Esophagus squamous epithelium (tissue), 5 donors: ENCODE results near the gene ULBP3. TPM values are rescaled to one million over a fixed set of nuclear protein-coding genes. Genes with fewer than 3 reads are reported as not detected.

ENCODE experiments used
- DNase-seq: peaks from one replicate; lab custom pipeline; 2025; lab: John Stamatoyannopoulos, UW
- H3K27ac ChIP-seq, 4 donors: fragments of 200-600 bp; sonication (generic); one replicate each; pipeline ENCODE4 v1.5.1; 2016 to 2019; ENCODE audit warnings: mild to moderate bottlenecking in 1 of 4
- H3K27me3 ChIP-seq, 4 donors: fragments of 200-600 bp; sonication (generic); 1 replicate in 3 of 4; 2 replicates in 1 of 4; pipeline versions ENCODE4 v1.5.1 to v1.6.0; 2017 to 2021; ENCODE audit warnings: antibody characterized with exemption in 1 of 4
- H3K36me3 ChIP-seq, 3 donors: fragments of 200-600 bp; sonication (generic); one replicate each; pipeline ENCODE4 v1.5.1; 2016 to 2019
- H3K4me1 ChIP-seq, 3 donors: fragments of 200-600 bp; sonication (generic); one replicate each; pipeline ENCODE4 v1.5.1; 2017 to 2019
- H3K4me3 ChIP-seq, 4 donors: fragments of 200-600 bp; sonication (generic); 1 replicate in 3 of 4; 2 replicates in 1 of 4; pipeline ENCODE4 v1.5.1; 2016 to 2019; ENCODE audit warnings: mild to moderate bottlenecking in 2 of 4, moderate library complexity in 1 of 4
- H3K9me3 ChIP-seq, 3 donors: fragments of 200-600 bp; sonication (generic); one replicate each; pipeline ENCODE4 v1.5.1; 2016 to 2019
- CTCF ChIP-seq, 6 experiments: fragments of 450-650 bp in 4 of 6; fragments of 200-600 bp in 2 of 6; sonication (generic) in 2 of 6; IDR thresholded peaks; one replicate each; pipeline ENCODE4 v1.5.1; 2016 to 2019; ENCODE audit warnings: antibody characterized with exemption in 6 of 6, mild to moderate bottlenecking in 4 of 6, moderate library complexity in 4 of 6
- POLR2A ChIP-seq, 4 donors: fragments of 450-650 bp; IDR thresholded peaks; one replicate each; pipeline ENCODE4 v1.6.1; 2017; ENCODE audit warnings: antibody characterized with exemption in 4 of 4, mild to moderate bottlenecking in 4 of 4, moderate library complexity in 3 of 4
- WGBS, 2 donors: methylation state at CpG; one replicate each; pipeline ENCODE4 v1.1.5; 2018; 5-methylcytosine and 5-hydroxymethylcytosine counted together
- intact Hi-C: fragments of 100-400 bp; cut with DNase I; formaldehyde crosslinking; loops from one replicate; pipeline ENCODE4 v1.15.0; 2022
- total RNA-seq, 4 donors: library from RNA; depleted of rRNA; stranded (reverse); fragments of >200 nt; gene quantifications; one replicate each; pipeline ENCODE4 v1.1.0, GENCODE V29; 2016
- donor health status: DM: yes; HTN: yes; CAD: no.

ULBP3 gene
- total RNA-seq, 4 donors from 2014 or later, result 2.1 to 5.0 (median 3.3) TPM

- Histone ChIP-seq H3K36me3 (no peaks in the 10 kb centered on the region), H3K27ac (no peak overlapping the region), H3K4me1 (no peaks in the 10 kb centered on the region), H3K9me3 (no peaks in the 10 kb centered on the region), H3K27me3 (peaks cover 0 to 63% (median 0%) of the 10 kb centered on the region in 4 donors), H3K4me3 (no peak overlapping the region)
- WGBS, 2 donors, result 93 to 100% methylated on average over 1 of the region's 1 CpG
- no peak for TF ChIP-seq CTCF (IDR thresholded peaks at IDR 0.05)
- TF ChIP-seq POLR2A (IDR thresholded peaks at IDR 0.05), result no peak
- no peak for DNase-seq
- intact Hi-C loops, result no loop called here
These were observed 22.0 kb downstream of the ULBP3 start for GRCh38 chr6:150046943-150047342.

- DNase-seq, result no peak
- Histone ChIP-seq H3K27me3 (peaks cover 0 to 66% (median under 1%) of the 10 kb centered on the region in 4 donors), H3K9me3 (no peaks in the 10 kb centered on the region), H3K36me3 (no peaks in the 10 kb centered on the region), H3K4me3 (no peak overlapping the region), H3K27ac (no peak overlapping the region), H3K4me1 (no peaks in the 10 kb centered on the region)
- 88 to 92% methylated on average over 10 of the region's 10 CpGs for WGBS, 2 donors
- intact Hi-C loops, result no loop called here
- TF ChIP-seq POLR2A (IDR thresholded peaks at IDR 0.05) (no peak), CTCF (IDR thresholded peaks at IDR 0.05) (no peak)
These were observed 24.2 kb downstream of the ULBP3 start for GRCh38 chr6:150044621-150045145.

- no peak overlapping the region for H3K27ac ChIP-seq
- H3K4me1 ChIP-seq, result no peaks in the 10 kb centered on the region
- TF ChIP-seq CTCF (IDR thresholded peaks at IDR 0.05) (no peak), POLR2A (IDR thresholded peaks at IDR 0.05) (no peak)
- H3K36me3 ChIP-seq, result no peaks in the 10 kb centered on the region
- 77 to 78% methylated on average over 14 to 15 of the region's 19 CpGs for WGBS, 2 donors
- H3K27me3 ChIP-seq, result peaks cover 0 to 70% (median 4%) of the 10 kb centered on the region in 4 donors
- intact Hi-C loops, result no loop called here
- no peak overlapping the region for H3K4me3 ChIP-seq
- no peak for DNase-seq
- no peaks in the 10 kb centered on the region for H3K9me3 ChIP-seq
These were observed 25.2 kb downstream of the ULBP3 start for GRCh38 chr6:150043501-150044412.

DNA sequence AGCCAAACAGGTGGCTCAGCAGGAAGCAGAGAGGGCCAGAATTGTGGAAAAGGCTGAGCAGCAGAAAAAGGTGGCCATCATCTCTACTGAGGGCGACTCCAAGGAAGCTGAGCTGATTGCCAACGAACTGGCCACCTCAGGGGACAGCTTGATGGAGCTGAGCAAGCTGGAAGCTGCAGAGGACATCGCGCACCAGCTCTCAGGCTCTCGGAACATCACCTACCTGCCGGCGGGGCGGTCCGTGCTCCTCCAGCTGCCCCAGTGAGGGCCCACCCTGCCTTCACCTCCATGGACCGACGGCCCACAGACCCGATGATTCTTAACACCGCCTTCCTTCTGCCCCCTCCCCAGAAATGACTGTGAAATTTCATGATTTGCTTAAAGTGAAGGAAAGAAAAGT is 25.8 kb downstream of the ULBP3 start:
- Histone ChIP-seq H3K27me3 (peaks cover 5 to 71% (median 10%) of the 10 kb centered on the region in 4 donors), H3K36me3 (no peaks in the 10 kb centered on the region), H3K27ac (no peak overlapping the region), H3K9me3 (no peaks in the 10 kb centered on the region), H3K4me3 (no peak overlapping the region), H3K4me1 (peaks cover under 1 to 5% (median 4%) of the 10 kb centered on the region in 3 donors)
- intact Hi-C loops, result no loop called here
- WGBS, 2 donors, result 82 to 91% methylated on average over 3 to 13 of the region's 13 CpGs
- no peak for TF ChIP-seq POLR2A (IDR thresholded peaks at IDR 0.05)
- no peak for TF ChIP-seq CTCF (IDR thresholded peaks at IDR 0.05)
- no peak for DNase-seq
